RWPE2 (cell line): ENCODE results near the gene RPS6KA2.
A peak's percentile ranks its signal among the peaks of the same experiment; 100 is the strongest.

Experiments
- ATAC-seq: fragments of 200-7000 bp; cut with Tn5 transposase; 3 replicates; pipeline ENCODE4 v1.9.1; 2021; ENCODE audit warnings: low read depth
- DNase-seq: peaks from one replicate; pipeline ENCODE4 v3.0.0-alpha.2; 2020; ENCODE audit warnings: low spot score
- H3K27ac ChIP-seq: fragments of 450-650 bp; 2 replicates; pipeline ENCODE4 v1.5.1; 2017; ENCODE audit warnings: mild to moderate bottlenecking; ENCODE audit not compliant: poor library complexity, severe bottlenecking
- H3K27me3 ChIP-seq: fragments of 250-450 bp; sonication (Bioruptor Pico); 2 replicates; pipeline ENCODE4 v1.5.1; 2021; ENCODE audit warnings: mild to moderate bottlenecking, moderate library complexity; ENCODE audit not compliant: insufficient read depth, poor library complexity, severe bottlenecking
- H3K36me3 ChIP-seq: fragments of 250-450 bp; sonication (Bioruptor Pico); 2 replicates; pipeline ENCODE4 v1.5.1; 2020; ENCODE audit warnings: low read depth, mild to moderate bottlenecking, moderate library complexity
- H3K4me1 ChIP-seq: fragments of 250-450 bp; sonication (Bioruptor Pico); 2 replicates; pipeline ENCODE4 v1.5.1; 2021; ENCODE audit warnings: mild to moderate bottlenecking, moderate library complexity; ENCODE audit not compliant: insufficient read depth, poor library complexity, severe bottlenecking
- H3K4me3 ChIP-seq: fragments of 250-450 bp; sonication (Bioruptor Pico); 2 replicates; pipeline ENCODE4 v1.5.1; 2021; ENCODE audit warnings: mild to moderate bottlenecking, moderate library complexity; ENCODE audit not compliant: severe bottlenecking
- H3K9me3 ChIP-seq: fragments of 250-450 bp; sonication (Bioruptor Pico); 2 replicates; pipeline ENCODE4 v1.5.1; 2021; ENCODE audit warnings: mild to moderate bottlenecking, moderate library complexity; ENCODE audit not compliant: severe bottlenecking
- TF ChIP-seq, protein P1 (sequence below): fragments of 450-650 bp; IDR thresholded peaks from one replicate; pipeline ENCODE4 v1.5.1; 2017; ENCODE audit warnings: mild to moderate bottlenecking, moderate library complexity; ENCODE audit not compliant: poor library complexity, severe bottlenecking

The RPS6KA2 gene

DNA sequence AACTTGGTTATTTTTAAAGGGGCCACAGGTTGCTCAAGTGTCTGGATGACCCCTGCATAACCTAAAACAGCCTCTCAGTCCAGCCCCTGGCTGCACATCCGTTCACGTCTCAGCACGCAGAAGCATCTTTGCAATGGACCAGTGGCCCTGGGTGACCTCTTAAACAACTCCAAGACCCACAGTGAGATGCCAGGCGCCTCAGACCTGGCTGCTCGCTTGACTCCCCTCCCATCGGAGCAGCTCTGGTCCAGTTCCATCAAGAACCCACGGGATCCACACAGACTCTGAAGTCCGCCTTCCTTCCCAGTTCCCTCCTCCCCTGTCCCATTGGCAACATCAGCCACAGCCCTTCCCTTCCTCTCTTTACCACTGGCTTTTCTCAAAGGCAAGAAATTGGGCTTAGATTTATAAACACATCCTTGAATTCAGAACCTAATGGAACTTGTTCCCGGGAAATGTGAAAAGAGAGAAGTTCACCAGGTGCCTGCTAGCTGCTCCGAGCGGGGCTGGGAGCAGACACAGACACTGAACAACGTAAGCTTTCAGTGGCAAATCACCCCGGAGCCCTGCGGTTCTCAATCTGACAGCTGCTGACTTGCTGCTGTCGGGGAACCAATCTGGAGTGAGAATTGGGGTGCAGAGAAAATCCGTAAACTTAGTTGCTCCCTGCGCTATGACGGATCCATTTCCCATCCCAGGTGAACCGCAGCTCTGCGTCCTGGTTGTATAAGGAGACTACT is 204.7 kb downstream of the RPS6KA2 start:
- DNase-seq (no peak), ATAC-seq (no peak)
- TF ChIP-seq, protein P1, sequence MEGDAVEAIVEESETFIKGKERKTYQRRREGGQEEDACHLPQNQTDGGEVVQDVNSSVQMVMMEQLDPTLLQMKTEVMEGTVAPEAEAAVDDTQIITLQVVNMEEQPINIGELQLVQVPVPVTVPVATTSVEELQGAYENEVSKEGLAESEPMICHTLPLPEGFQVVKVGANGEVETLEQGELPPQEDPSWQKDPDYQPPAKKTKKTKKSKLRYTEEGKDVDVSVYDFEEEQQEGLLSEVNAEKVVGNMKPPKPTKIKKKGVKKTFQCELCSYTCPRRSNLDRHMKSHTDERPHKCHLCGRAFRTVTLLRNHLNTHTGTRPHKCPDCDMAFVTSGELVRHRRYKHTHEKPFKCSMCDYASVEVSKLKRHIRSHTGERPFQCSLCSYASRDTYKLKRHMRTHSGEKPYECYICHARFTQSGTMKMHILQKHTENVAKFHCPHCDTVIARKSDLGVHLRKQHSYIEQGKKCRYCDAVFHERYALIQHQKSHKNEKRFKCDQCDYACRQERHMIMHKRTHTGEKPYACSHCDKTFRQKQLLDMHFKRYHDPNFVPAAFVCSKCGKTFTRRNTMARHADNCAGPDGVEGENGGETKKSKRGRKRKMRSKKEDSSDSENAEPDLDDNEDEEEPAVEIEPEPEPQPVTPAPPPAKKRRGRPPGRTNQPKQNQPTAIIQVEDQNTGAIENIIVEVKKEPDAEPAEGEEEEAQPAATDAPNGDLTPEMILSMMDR, result no peak
- H3K4me1 ChIP-seq, result no peaks in the 10 kb centered on the region
- H3K27ac ChIP-seq, result no peak overlapping the region
- H3K27me3 ChIP-seq, result no peaks in the 10 kb centered on the region
- H3K9me3 ChIP-seq, result no peaks in the 10 kb centered on the region
- peaks cover 18% of the 10 kb centered on the region for H3K36me3 ChIP-seq
- H3K4me3 ChIP-seq, result no peak overlapping the region

DNA sequence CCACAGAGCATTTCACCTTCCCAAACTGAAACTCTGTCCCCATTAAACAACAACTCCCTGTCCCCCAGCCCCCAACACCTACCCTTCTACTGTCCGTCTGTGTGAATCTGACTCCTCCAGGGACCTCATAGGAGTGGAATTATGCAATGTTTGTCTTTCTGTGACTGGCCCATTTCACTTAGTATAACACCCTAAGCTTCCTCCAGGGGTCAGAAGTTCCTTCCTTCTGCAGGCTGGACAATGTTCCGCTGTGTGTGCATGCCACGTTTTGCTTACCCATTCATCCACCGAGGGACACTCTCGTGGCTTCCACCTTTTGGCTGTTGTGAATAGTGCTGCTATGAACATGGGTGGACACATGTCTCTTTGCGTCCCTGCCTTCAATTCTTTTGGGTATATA is 206.7 kb downstream of the RPS6KA2 start:
- no peak overlapping the region for H3K27ac ChIP-seq
- no peaks in the 10 kb centered on the region for H3K4me1 ChIP-seq
- TF ChIP-seq, protein P1, result no peak
- no peaks in the 10 kb centered on the region for H3K9me3 ChIP-seq
- peaks cover 20% of the 10 kb centered on the region for H3K36me3 ChIP-seq
- H3K27me3 ChIP-seq, result no peaks in the 10 kb centered on the region
- H3K4me3 ChIP-seq, result no peak overlapping the region
- ATAC-seq (0 out of 3 replicates have a peak, but pooled peaks have one; percentile 27), DNase-seq (no peak)

DNA sequence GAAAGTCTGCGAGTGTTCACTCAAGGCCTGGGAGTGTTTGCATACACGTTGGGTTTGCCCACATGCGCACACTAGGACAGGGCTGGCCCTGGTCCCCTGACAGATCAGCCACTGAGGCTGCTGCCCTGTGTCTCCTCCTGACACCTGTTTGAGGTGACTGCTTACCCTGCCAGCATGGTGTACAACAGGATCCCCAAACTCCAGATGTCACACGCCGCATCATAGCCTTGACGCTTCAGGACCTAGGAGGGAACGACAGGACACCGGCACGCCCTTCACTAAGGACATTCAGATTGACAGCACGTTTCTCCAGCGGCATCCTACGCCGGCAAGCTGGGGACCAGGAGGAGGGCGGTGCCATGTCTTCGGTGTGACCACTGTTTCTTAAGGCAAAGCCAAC is 207.3 kb downstream of the RPS6KA2 start:
- DNase-seq (no peak), ATAC-seq (no peak)
- Histone ChIP-seq H3K27ac (no peak overlapping the region), H3K4me1 (no peaks in the 10 kb centered on the region), H3K9me3 (no peaks in the 10 kb centered on the region), H3K4me3 (no peak overlapping the region), H3K36me3 (peaks cover 20% of the 10 kb centered on the region), H3K27me3 (no peaks in the 10 kb centered on the region)
- TF ChIP-seq, protein P1, result no peak

DNA sequence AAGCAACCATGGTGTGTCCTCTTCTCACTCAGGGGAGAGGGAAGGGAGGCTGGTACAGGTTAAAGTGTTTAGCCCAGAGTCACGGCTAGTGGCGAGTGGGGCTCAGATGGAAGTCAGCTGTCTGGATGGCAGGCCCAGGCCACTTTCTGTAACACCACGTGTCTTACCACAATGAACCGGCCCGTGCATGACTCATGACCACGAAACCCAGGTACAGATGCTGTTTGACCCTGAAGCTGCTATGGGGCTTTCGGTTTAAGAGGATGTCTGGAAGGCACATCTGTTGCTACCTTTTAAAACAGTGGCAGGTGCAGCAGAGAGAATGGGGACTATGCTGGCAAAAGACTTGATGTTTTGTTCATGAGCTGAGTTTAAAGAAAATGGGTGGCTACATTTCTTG is 207.8 kb downstream of the RPS6KA2 start:
- Histone ChIP-seq H3K4me3 (no peak overlapping the region), H3K9me3 (no peaks in the 10 kb centered on the region), H3K27ac (no peak overlapping the region), H3K36me3 (peaks cover 22% of the 10 kb centered on the region), H3K27me3 (no peaks in the 10 kb centered on the region), H3K4me1 (no peaks in the 10 kb centered on the region)
- no peak for DNase-seq
- ATAC-seq, result peak; percentile 52; the same call in 2 of the 3 replicates
- TF ChIP-seq, protein P1, result no peak

DNA sequence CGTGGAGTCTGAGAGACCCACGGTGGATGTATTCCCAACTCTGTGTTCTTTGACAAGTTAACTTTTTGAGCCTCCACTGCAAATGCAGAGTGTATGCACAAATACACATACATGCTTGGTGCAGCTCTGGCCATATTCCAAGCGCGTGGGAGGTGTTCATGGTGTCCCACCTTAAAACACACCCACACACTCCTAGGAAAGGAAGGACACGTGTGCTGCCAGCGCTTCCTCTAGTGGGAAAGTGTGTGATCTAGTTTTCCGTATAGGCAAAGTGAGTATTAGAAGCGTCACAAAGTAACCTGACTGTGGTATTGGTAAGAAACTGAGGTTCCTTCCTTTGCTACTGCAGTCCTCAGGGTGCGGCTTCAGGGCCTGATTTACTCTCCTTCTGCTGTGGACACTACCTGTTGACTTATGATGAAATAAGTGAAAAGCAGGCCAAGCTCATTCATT is 208.3 kb downstream of the RPS6KA2 start:
- peaks cover 24% of the 10 kb centered on the region for H3K36me3 ChIP-seq
- no peak overlapping the region for H3K4me3 ChIP-seq
- no peak for DNase-seq
- no peak for ATAC-seq
- H3K27me3 ChIP-seq, result no peaks in the 10 kb centered on the region
- no peaks in the 10 kb centered on the region for H3K9me3 ChIP-seq
- no peak overlapping the region for H3K27ac ChIP-seq
- H3K4me1 ChIP-seq, result no peaks in the 10 kb centered on the region
- TF ChIP-seq, protein P1, result no peak
